Retinal pigment epithelial cell (primary cell): Measurements from ENCODE around the gene UCP2.
"Not testable (repeated sequence)": the region's sequence is repeated elsewhere in the genome, so short reads cannot be mapped to it uniquely, and the experiment has no call there.

Experiments used
- DNase-seq: peaks from one replicate; pipeline ENCODE4 v3.0.0-alpha.2; 2010; ENCODE audit warnings: low read depth
- H3K4me3 ChIP-seq: 2 replicates; pipeline ENCODE4 v1.5.1; 2011; ENCODE audit warnings: mild to moderate bottlenecking, low read length, control low read depth, moderate library complexity
- TF ChIP-seq, protein P1 (sequence below): conservative IDR thresholded peaks from 2 replicates; pipeline ENCODE4 v1.5.1; 2011; ENCODE audit warnings: low read depth, low read length, control low read depth, inconsistent platforms

The UCP2 gene

DNA sequence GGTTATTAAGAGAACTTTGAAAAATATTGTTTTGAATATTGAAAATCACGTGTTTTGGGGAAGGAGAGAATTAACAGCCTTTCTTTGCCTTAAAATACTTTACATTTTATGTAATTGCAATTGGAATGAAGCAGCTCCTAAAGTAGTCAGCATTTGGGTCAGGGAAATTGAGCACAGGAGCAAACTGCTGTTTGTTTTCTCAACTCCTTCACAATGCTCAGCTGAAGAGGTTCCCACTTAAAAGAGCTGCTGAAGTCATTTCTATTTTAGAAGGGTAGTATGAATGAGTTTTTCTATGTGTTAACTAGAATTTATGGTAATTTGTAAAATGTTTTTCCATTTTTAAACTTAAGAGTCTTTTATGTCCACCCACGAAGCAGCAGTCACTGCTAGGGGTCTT, 8.1 kb upstream of the UCP2 start:
- no peak for DNase-seq
- no peak overlapping the region for H3K4me3 ChIP-seq
- TF ChIP-seq, protein P1, sequence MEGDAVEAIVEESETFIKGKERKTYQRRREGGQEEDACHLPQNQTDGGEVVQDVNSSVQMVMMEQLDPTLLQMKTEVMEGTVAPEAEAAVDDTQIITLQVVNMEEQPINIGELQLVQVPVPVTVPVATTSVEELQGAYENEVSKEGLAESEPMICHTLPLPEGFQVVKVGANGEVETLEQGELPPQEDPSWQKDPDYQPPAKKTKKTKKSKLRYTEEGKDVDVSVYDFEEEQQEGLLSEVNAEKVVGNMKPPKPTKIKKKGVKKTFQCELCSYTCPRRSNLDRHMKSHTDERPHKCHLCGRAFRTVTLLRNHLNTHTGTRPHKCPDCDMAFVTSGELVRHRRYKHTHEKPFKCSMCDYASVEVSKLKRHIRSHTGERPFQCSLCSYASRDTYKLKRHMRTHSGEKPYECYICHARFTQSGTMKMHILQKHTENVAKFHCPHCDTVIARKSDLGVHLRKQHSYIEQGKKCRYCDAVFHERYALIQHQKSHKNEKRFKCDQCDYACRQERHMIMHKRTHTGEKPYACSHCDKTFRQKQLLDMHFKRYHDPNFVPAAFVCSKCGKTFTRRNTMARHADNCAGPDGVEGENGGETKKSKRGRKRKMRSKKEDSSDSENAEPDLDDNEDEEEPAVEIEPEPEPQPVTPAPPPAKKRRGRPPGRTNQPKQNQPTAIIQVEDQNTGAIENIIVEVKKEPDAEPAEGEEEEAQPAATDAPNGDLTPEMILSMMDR: no peak

DNA sequence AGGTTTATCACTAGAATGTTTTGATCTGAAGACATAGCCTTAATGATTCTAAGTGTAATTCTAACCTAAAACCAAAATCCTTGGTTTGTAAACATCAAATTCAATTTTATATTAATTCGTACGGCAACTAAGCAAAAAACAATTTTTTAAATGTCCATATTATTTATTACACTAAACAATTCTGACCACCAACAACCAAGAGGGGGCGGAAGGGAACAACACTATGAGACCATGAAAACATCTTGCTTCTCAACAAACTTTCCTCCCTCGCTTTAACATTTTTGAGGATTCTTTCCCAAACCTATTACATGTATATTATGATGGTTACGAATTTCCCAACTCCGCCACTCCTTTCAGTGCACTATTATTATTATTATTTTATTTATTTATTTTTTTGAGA, 6.5 kb upstream of the UCP2 start:
- TF ChIP-seq, protein P1: peak; percentile 32
- no peak overlapping the region for H3K4me3 ChIP-seq
- no peak for DNase-seq

DNA sequence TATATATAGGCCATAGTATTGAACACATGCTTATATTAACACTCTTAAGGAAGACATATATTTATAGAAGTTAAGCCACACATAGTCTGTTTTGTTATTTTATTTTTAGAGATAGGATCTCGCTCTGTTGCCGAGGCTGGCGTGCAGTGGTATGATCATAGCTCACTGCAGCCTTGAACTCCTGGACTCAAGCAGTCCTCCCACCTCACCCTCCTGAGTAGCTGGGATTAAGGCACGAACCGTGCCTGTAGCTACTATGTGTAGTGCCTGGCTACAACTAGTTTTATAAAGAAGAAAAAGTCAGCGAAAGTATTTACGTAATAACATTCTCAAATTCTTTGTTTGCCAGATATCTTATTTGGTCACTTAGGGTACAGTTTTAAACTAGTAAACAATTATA, 5.6 kb upstream of the UCP2 start:
- DNase-seq: no peak
- no peak overlapping the region for H3K4me3 ChIP-seq
- TF ChIP-seq, protein P1: no peak

DNA sequence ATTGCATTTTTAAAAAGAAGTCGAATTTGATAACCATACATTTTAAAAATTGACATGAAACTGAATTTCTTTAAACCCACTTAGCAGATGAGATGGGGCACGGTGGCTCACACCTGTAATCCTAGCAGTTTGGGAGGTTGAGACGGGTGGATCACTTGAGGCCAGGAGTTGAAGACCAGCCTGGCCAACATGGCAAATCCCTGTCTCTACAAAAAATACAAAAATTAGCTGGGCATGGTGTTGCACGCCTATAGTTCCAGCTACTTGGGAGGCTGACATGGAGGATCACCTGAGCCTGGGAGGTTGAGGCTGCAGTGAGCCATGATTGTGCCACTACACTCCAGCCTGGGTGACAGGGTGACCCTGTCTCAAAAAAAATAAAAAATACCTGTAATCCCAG, 3.0 kb upstream of the UCP2 start:
- H3K4me3 ChIP-seq, DNase-seq: not testable (repeated sequence)

DNA sequence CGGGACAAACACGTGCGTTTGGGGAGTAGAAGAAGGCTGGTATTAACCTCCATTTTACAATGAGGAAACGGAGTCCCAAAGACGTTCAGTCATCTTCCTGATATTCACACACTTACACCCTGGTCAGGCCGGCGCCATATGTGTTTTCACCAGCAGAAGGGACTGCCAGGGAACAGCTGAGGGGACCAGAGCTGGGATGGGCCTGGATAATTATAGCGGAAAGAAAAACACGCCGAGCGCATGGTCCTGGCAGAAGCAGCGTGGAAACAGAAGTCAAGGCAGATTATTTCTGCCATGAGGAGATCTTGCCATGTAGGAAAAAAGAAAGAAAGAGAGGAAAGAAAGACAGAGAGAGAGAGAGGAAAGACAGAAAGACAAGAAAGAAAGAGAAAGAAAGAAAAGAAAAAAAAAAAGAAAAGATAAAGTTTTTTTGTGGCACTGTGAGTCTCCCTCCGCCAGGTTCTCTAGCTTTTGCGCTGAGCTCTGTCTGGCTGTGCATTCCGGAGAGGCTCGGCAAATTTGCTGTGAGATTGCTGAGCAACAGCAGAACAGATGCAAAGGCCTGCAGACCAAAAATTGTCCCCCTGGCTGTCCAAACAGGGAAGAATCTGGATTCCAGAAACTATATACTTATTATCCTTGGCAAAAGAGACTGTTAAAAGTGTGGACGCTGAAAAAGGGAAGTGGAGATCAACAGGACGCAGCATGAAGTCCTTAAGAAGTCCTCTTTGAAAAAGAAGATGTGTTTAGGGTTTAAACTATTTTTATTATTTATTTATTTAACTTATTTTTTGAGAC, 1.3 kb upstream of the UCP2 start:
- TF ChIP-seq, protein P1: no peak
- H3K4me3 ChIP-seq: peak overlapping the region; percentile 73
- no peak for DNase-seq

DNA sequence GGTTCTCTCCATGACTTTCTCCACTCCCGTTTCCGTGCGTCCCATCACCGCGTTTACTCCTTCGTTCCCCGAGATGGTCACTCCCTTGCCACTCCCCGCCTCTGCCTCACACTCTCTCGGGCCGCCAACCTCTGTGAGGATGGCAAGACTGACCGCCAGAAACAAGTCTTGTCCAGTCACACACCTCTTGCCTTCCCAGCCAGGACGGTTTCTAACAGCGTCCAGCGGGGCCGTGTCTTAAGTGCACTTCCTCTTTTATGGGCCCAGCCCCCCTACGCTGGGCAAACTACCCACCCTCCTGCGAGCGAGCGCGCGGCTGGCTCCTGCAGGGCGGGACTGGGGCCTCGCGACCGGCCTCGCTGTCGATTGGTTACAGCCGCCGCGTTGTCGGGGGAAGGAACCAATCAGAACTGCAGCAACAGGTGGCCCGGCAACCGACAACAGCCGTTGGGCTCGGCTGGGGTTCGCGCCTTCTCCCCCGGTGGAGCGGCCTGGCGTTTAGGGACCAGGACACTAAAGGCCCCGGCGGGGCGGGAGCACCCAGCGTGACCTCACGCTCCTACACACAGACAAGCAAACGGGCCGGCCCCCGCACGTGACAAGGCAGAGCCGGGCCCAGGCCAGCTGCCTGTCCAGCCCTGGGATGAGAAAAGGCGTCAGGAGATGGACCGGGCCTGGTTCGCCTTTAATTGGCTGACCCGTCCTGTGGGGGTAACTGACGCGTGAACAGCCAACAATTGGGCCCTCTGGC, 522 bp upstream of the UCP2 start:
- H3K4me3 ChIP-seq: peak overlapping the region; percentile 73
- TF ChIP-seq, protein P1: no peak
- DNase-seq: peak; percentile 78

DNA sequence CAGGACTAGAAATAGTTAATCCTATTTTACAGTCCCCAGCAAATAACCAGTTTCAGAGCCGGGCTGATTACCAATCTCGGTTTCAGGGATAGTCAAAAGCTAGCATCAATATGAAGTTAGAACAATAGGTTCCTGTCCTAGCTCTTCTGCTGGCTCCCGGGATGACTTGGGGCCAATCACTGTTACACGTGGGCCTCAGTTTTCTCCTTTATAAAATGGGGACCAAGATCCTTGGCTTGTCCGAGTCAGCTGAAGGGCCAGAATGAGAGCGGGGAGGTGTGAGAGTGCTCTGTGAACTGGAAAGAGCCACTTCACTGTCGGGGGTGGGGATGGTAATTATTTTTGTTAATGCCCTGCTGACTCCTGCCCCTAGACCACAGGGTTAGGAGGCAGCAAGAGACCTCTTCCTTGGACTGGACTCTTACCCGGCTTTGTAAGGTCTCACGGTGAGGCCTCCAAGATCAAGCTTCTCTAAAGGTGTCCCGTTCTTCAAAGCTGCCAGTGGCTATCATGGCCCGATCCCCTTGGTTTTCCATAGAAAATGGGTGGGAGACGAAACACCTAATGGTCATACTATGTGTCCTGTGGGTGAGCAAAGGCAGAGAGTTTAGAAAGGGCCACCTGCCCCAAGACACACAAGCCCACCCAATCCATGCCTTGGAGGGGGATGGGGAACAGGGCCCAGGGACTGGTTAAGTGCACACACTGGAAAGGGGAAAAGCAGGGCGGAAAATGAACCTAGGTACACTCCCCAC, 1.4 kb downstream of the UCP2 start:
- no peak for DNase-seq
- TF ChIP-seq, protein P1: no peak
- H3K4me3 ChIP-seq: peak overlapping the region; percentile 73
